ENCODE results near the gene COL21A1. TPM values are rescaled to one million over a fixed set of nuclear protein-coding genes. Genes with fewer than 3 reads are reported as not detected.

Gene COL21A1
- total RNA-seq, 5 donors from 2014 or later (not counting 1 experiment from before 2014, with no cell fraction given) = not detected

- Histone ChIP-seq H3K36me3 (ENCODE audit: control insufficient read depth in 2 of 2, extremely low read depth in 1 of 2, insufficient read depth in 1 of 2, low read length in 1 of 2) (no peaks in the 10 kb centered on the region), H3K4me3 (ENCODE audit: control insufficient read depth in 1 of 2, extremely low read depth in 1 of 2, low read length in 1 of 2) (no peak overlapping the region), H3K4me1 (ENCODE audit: control insufficient read depth in 1 of 2, extremely low read depth in 1 of 2, insufficient read depth in 2 of 2, low read length in 2 of 2) (no peaks in the 10 kb centered on the region), H3K9me3 (no peaks in the 10 kb centered on the region), H3K27ac (ENCODE audit: low read length) (no peak overlapping the region), H3K27me3 (replicated peaks in 1 of 2; ENCODE audit: control insufficient read depth in 2 of 2, extremely low read depth in 1 of 2, insufficient read depth in 2 of 2, low read length in 1 of 2) (no peaks in the 10 kb centered on the region)
- H3K27ac Mint-ChIP-seq = no peak overlapping the region
- ChIA-PET POLR2A (no interaction called here), CTCF (no interaction called here)
- no peaks in the 10 kb centered on the region for H3K36me3 Mint-ChIP-seq
- H3K4me1 Mint-ChIP-seq = no peaks in the 10 kb centered on the region
- peaks cover 25 to 48% (median 29%) of the 10 kb centered on the region in 3 donors for H3K9me3 Mint-ChIP-seq
- ATAC-seq (replicated peaks in 1 of 4) = no peak
- H3K27me3 Mint-ChIP-seq = no peaks in the 10 kb centered on the region
- no peak for DNase-seq
- H3K4me3 Mint-ChIP-seq = no peak overlapping the region
Observed at GRCh38 chr6:56176741-56177140, 70.6 kb downstream of the COL21A1 start.

- DNase-seq = no peak
- no peaks in the 10 kb centered on the region for H3K36me3 ChIP-seq (ENCODE audit: control insufficient read depth in 2 of 2, extremely low read depth in 1 of 2, insufficient read depth in 1 of 2, low read length in 1 of 2)
- Mint-ChIP-seq H3K4me3 (no peak overlapping the region), H3K27ac (no peak overlapping the region), H3K9me3 (peaks cover 34 to 66% (median 35%) of the 10 kb centered on the region in 3 donors), H3K4me1 (no peaks in the 10 kb centered on the region), H3K36me3 (no peaks in the 10 kb centered on the region), H3K27me3 (no peaks in the 10 kb centered on the region)
- no peaks in the 10 kb centered on the region for H3K9me3 ChIP-seq
- CTCF ChIA-PET = no interaction called here
- POLR2A ChIA-PET = no interaction called here
- WGBS (ENCODE audit: insufficient coverage) = no CpG with 5 or more reads among the region's 1 CpG
- no peaks in the 10 kb centered on the region for H3K4me1 ChIP-seq (ENCODE audit: control insufficient read depth in 1 of 2, extremely low read depth in 1 of 2, insufficient read depth in 2 of 2, low read length in 2 of 2)
- no peak overlapping the region for H3K4me3 ChIP-seq (ENCODE audit: control insufficient read depth in 1 of 2, extremely low read depth in 1 of 2, low read length in 1 of 2)
- H3K27me3 ChIP-seq (replicated peaks in 1 of 2; ENCODE audit: control insufficient read depth in 2 of 2, extremely low read depth in 1 of 2, insufficient read depth in 2 of 2, low read length in 1 of 2) = no peaks in the 10 kb centered on the region
- no peak overlapping the region for H3K27ac ChIP-seq (ENCODE audit: low read length)
- ATAC-seq (replicated peaks in 1 of 4) = no peak
Observed at GRCh38 chr6:56173228-56173627, 74.2 kb downstream of the COL21A1 start.

GRCh38 chr6:56172144-56172543 lies 75.2 kb downstream of the COL21A1 start:
- ATAC-seq (replicated peaks in 1 of 4) (no peak), DNase-seq (no peak)
- H3K27me3 ChIP-seq (replicated peaks in 1 of 2; ENCODE audit: control insufficient read depth in 2 of 2, extremely low read depth in 1 of 2, insufficient read depth in 2 of 2, low read length in 1 of 2) = no peaks in the 10 kb centered on the region
- ChIA-PET CTCF (no interaction called here), POLR2A (no interaction called here)
- no CpG with 5 or more reads among the region's 2 CpGs for WGBS (ENCODE audit: insufficient coverage)
- H3K4me3 Mint-ChIP-seq = no peak overlapping the region
- no peaks in the 10 kb centered on the region for H3K9me3 ChIP-seq
- no peaks in the 10 kb centered on the region for H3K27me3 Mint-ChIP-seq
- peaks cover 37 to 69% (median 37%) of the 10 kb centered on the region in 3 donors for H3K9me3 Mint-ChIP-seq
- H3K27ac Mint-ChIP-seq = no peak overlapping the region
- H3K4me3 ChIP-seq (ENCODE audit: control insufficient read depth in 1 of 2, extremely low read depth in 1 of 2, low read length in 1 of 2) = no peak overlapping the region
- no peaks in the 10 kb centered on the region for H3K4me1 Mint-ChIP-seq
- no peaks in the 10 kb centered on the region for H3K36me3 ChIP-seq (ENCODE audit: control insufficient read depth in 2 of 2, extremely low read depth in 1 of 2, insufficient read depth in 1 of 2, low read length in 1 of 2)
- no peaks in the 10 kb centered on the region for H3K36me3 Mint-ChIP-seq
- no peak overlapping the region for H3K27ac ChIP-seq (ENCODE audit: low read length)
- no peaks in the 10 kb centered on the region for H3K4me1 ChIP-seq (ENCODE audit: control insufficient read depth in 1 of 2, extremely low read depth in 1 of 2, insufficient read depth in 2 of 2, low read length in 2 of 2)

GRCh38 chr6:56169366-56169765 lies 78.0 kb downstream of the COL21A1 start:
- no peaks in the 10 kb centered on the region for H3K36me3 Mint-ChIP-seq
- Histone ChIP-seq H3K27me3 (replicated peaks in 1 of 2; ENCODE audit: control insufficient read depth in 2 of 2, extremely low read depth in 1 of 2, insufficient read depth in 2 of 2, low read length in 1 of 2) (no peaks in the 10 kb centered on the region), H3K9me3 (no peaks in the 10 kb centered on the region), H3K36me3 (ENCODE audit: control insufficient read depth in 2 of 2, extremely low read depth in 1 of 2, insufficient read depth in 1 of 2, low read length in 1 of 2) (no peaks in the 10 kb centered on the region), H3K27ac (ENCODE audit: low read length) (no peak overlapping the region), H3K4me1 (ENCODE audit: control insufficient read depth in 1 of 2, extremely low read depth in 1 of 2, insufficient read depth in 2 of 2, low read length in 2 of 2) (no peaks in the 10 kb centered on the region), H3K4me3 (ENCODE audit: control insufficient read depth in 1 of 2, extremely low read depth in 1 of 2, low read length in 1 of 2) (no peak overlapping the region)
- no peak overlapping the region for H3K27ac Mint-ChIP-seq
- ChIA-PET POLR2A (no interaction called here), CTCF (no interaction called here)
- 86% methylated on average over 1 of the region's 1 CpG for WGBS (ENCODE audit: insufficient coverage)
- no peaks in the 10 kb centered on the region for H3K27me3 Mint-ChIP-seq
- ATAC-seq (replicated peaks in 1 of 4) = no peak
- H3K4me3 Mint-ChIP-seq = no peak overlapping the region
- peaks cover 29 to 49% (median 29%) of the 10 kb centered on the region in 3 donors for H3K9me3 Mint-ChIP-seq
- no peak for DNase-seq
- no peaks in the 10 kb centered on the region for H3K4me1 Mint-ChIP-seq

- DNase-seq = no peak
- H3K27me3 ChIP-seq (replicated peaks in 1 of 2; ENCODE audit: control insufficient read depth in 2 of 2, extremely low read depth in 1 of 2, insufficient read depth in 2 of 2, low read length in 1 of 2) = no peaks in the 10 kb centered on the region
- H3K27ac ChIP-seq (ENCODE audit: low read length) = no peak overlapping the region
- ChIA-PET CTCF (no interaction called here), POLR2A (no interaction called here)
- H3K27me3 Mint-ChIP-seq = no peaks in the 10 kb centered on the region
- no peak overlapping the region for H3K4me3 ChIP-seq (ENCODE audit: control insufficient read depth in 1 of 2, extremely low read depth in 1 of 2, low read length in 1 of 2)
- H3K4me1 ChIP-seq (ENCODE audit: control insufficient read depth in 1 of 2, extremely low read depth in 1 of 2, insufficient read depth in 2 of 2, low read length in 2 of 2) = no peaks in the 10 kb centered on the region
- H3K9me3 Mint-ChIP-seq = peaks cover 23 to 41% (median 27%) of the 10 kb centered on the region in 3 donors
- H3K36me3 Mint-ChIP-seq = no peaks in the 10 kb centered on the region
- H3K4me3 Mint-ChIP-seq = no peak overlapping the region
- no peak overlapping the region for H3K27ac Mint-ChIP-seq
- no CpG with 5 or more reads among the region's 1 CpG for WGBS (ENCODE audit: insufficient coverage)
- ATAC-seq (replicated peaks in 1 of 4) = no peak
- no peaks in the 10 kb centered on the region for H3K9me3 ChIP-seq
- no peaks in the 10 kb centered on the region for H3K36me3 ChIP-seq (ENCODE audit: control insufficient read depth in 2 of 2, extremely low read depth in 1 of 2, insufficient read depth in 1 of 2, low read length in 1 of 2)
- H3K4me1 Mint-ChIP-seq = no peaks in the 10 kb centered on the region
Observed at GRCh38 chr6:56168596-56168995, 78.8 kb downstream of the COL21A1 start.

GRCh38 chr6:56162081-56162480 lies 85.3 kb downstream of the COL21A1 start:
- POLR2A ChIA-PET = no interaction called here
- Histone ChIP-seq H3K4me1 (ENCODE audit: control insufficient read depth in 1 of 2, extremely low read depth in 1 of 2, insufficient read depth in 2 of 2, low read length in 2 of 2) (no peaks in the 10 kb centered on the region), H3K9me3 (no peaks in the 10 kb centered on the region), H3K4me3 (ENCODE audit: control insufficient read depth in 1 of 2, extremely low read depth in 1 of 2, low read length in 1 of 2) (no peak overlapping the region), H3K36me3 (ENCODE audit: control insufficient read depth in 2 of 2, extremely low read depth in 1 of 2, insufficient read depth in 1 of 2, low read length in 1 of 2) (no peaks in the 10 kb centered on the region), H3K27ac (ENCODE audit: low read length) (no peak overlapping the region), H3K27me3 (replicated peaks in 1 of 2; ENCODE audit: control insufficient read depth in 2 of 2, extremely low read depth in 1 of 2, insufficient read depth in 2 of 2, low read length in 1 of 2) (no peaks in the 10 kb centered on the region)
- ATAC-seq (replicated peaks in 1 of 4) (no peak), DNase-seq (no peak)
- no peak overlapping the region for H3K27ac Mint-ChIP-seq
- no peaks in the 10 kb centered on the region for H3K4me1 Mint-ChIP-seq
- H3K36me3 Mint-ChIP-seq = no peaks in the 10 kb centered on the region
- no peak overlapping the region for H3K4me3 Mint-ChIP-seq
- H3K27me3 Mint-ChIP-seq = no peaks in the 10 kb centered on the region
- peaks cover under 1 to 11% (median 4%) of the 10 kb centered on the region in 3 donors for H3K9me3 Mint-ChIP-seq
- no CpG with 5 or more reads among the region's 1 CpG for WGBS (ENCODE audit: insufficient coverage)
- CTCF ChIA-PET = no interaction called here

GRCh38 chr6:56160489-56160888 lies 86.9 kb downstream of the COL21A1 start:
- Mint-ChIP-seq H3K9me3 (peaks cover 4 to 18% (median 11%) of the 10 kb centered on the region in 3 donors), H3K36me3 (no peaks in the 10 kb centered on the region), H3K4me3 (no peak overlapping the region), H3K4me1 (no peaks in the 10 kb centered on the region), H3K27ac (no peak overlapping the region), H3K27me3 (no peaks in the 10 kb centered on the region)
- no CpG with 5 or more reads among the region's 2 CpGs for WGBS (ENCODE audit: insufficient coverage)
- DNase-seq (no peak), ATAC-seq (replicated peaks in 1 of 4) (no peak)
- Histone ChIP-seq H3K27ac (ENCODE audit: low read length) (no peak overlapping the region), H3K4me1 (ENCODE audit: control insufficient read depth in 1 of 2, extremely low read depth in 1 of 2, insufficient read depth in 2 of 2, low read length in 2 of 2) (no peaks in the 10 kb centered on the region), H3K4me3 (ENCODE audit: control insufficient read depth in 1 of 2, extremely low read depth in 1 of 2, low read length in 1 of 2) (no peak overlapping the region), H3K27me3 (replicated peaks in 1 of 2; ENCODE audit: control insufficient read depth in 2 of 2, extremely low read depth in 1 of 2, insufficient read depth in 2 of 2, low read length in 1 of 2) (no peaks in the 10 kb centered on the region), H3K36me3 (ENCODE audit: control insufficient read depth in 2 of 2, extremely low read depth in 1 of 2, insufficient read depth in 1 of 2, low read length in 1 of 2) (no peaks in the 10 kb centered on the region), H3K9me3 (no peaks in the 10 kb centered on the region)
- POLR2A ChIA-PET = no interaction called here
- CTCF ChIA-PET = no interaction called here

Measured in T-cell (primary cell).